CD4-positive, alpha-beta T cell treated with Interleukin-15 for 1 hour (primary cell): ENCODE results near the gene BAAT.
"Not testable (repeated sequence)": the region's sequence is repeated elsewhere in the genome, so short reads cannot be mapped to it uniquely, and the experiment has no call there.

ENCODE experiments used
- DNase-seq: peaks from one replicate; pipeline ENCODE4 v3.0.0-alpha.2; 2020

Gene BAAT

DNA sequence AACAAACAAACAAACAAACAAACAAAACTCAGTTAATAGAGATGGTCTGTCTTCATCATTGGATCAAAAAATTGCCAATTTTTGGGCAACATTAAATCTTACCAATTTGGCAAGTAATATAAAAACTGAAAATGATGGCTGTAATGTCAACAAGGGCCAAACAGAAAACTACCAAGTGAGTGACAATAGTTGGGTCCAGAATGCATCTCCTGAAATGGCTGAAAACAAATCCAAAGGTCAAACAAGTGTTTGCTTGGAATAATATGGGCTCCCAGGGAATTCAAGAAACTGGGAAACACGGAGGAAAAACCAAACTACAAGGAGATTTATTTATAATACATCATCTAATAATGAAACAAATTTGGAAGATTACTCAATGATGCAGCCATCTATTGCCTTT is 25.1 kb downstream of the BAAT start:
- no peak for DNase-seq

DNA sequence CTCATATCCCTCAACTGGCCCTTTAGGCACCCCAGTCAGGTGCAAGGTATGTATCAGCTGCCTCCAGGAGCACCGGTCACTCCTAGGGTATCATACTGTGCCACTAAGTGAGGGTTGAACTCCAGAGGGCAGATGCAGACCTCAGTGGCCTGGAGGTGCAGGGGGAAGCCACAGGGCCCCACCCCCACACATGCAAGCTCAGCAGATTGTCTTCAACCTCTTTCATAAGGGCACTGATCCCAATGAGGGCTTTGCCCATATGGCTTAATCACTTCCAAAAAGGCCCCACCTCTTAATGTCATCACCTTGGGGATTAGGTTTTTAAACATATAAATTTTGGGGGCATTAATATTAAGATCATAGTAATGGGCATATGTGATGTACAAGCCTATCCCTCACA is 28.2 kb downstream of the BAAT start:
- DNase-seq, result no peak

DNA sequence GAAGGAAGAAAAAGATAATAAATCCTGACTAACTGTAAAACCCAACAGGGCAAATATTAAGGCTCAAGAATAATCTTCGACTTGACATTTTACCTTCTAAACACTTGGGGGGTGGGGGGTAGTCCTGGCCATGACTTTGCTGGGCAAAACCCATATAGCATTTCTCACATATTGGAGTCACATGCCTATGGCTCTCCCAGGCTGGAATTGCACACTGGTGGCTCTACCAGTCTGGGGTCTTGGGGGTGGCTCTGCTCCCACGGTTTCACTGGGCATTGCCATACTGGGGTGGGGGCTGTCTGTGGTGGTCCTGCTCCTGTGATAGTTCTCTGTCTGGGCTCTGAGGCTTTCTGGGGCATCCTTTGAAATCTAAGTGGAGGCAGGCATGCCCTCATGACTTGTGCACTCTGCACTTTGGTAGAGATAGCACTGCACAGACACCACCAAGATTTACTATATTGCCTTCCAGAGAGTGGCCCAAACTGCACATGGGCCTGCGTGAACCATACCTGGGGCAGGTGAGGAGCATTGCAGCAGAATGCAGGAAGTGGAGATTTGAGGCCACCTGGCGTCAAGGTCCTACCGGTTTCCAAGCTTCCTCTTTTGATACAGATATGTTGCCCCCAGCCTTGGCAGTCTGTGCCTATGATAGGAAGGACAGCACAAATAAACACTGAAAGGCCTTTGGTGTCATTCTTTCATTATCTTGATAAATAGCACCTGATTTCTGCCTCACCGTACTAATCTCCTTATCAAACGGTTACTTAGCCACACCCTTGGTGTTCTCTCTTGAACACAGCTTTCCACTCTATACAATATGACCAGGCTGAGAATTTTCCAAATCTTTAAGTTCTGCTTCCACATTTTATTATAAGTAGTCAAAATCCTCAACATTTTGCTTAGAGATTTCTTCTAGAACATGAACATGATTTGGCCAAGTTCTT is 29.8 kb downstream of the BAAT start:
- DNase-seq, result no peak

- no peak for DNase-seq
Observed at GRCh38 chr9:101354143-101354764, 30.6 kb downstream of the BAAT start.

DNA sequence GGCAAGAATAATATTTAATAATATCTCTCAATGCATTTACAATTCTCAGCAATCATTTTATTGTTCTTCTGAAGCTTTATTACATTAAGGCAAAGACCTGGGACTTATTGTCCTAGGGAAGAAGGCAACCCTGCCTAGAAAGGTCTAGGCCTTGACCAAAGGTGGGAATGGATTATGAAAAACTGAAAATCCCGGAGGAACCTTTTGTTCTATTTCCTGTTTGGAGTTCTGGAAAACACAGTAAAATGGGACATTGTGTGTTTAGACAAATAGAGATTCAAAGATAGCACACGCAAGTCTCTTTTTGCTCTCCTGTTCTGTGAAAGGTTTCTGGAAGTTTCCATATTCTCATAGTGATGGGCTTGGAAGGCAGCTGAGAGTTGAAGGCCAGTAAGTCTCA is 31.1 kb downstream of the BAAT start:
- DNase-seq, result no peak

DNA sequence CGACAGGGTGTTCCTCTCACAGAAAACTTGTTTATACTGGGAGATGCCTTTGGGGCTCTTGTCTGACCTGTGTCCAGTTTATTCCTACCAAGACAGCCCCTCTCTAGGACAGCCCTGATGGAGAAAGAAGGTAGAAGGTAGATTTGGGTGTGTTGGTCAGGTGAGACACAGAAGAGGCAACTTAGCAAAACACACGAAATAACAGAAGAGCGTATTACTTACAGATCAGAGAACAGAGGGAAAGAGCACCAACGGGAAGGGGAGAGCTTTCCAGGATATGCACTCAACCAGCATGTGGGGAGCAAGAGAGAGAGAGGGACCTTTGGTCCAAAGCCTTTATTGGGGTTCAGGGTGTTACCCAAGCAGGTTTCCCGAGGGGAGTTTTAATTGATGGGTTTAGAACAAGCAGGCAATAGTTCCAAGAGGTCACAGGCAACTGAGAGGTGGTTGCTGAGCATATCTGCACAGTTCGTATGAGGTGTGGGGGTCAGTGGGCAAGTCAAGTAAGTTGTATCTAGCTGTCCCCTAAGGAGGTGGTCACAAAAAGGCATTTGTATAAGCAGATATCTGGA is 31.8 kb downstream of the BAAT start:
- no peak for DNase-seq

GRCh38 chr9:101350285-101350684 is 34.5 kb downstream of the BAAT start:
- no peak for DNase-seq

DNA sequence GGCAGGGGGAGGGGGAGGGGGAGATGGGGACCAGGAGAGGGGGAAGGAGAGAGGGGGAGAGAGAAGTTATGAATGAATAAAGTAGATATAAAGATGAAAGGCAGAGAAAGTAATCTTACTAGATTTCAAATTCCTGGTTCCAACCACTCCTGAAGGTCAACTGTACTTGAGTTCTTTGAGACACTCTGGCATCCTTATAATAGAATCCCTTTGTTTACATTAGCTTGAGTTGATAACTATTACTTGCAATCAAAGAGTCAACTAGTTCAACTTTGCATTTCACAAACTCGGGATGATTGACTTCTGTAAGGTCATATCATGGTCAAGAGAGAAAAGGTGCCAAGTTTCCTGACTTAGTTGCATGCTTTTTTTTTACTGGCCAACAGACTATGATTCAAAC is 42.2 kb downstream of the BAAT start:
- DNase-seq, result no peak

DNA sequence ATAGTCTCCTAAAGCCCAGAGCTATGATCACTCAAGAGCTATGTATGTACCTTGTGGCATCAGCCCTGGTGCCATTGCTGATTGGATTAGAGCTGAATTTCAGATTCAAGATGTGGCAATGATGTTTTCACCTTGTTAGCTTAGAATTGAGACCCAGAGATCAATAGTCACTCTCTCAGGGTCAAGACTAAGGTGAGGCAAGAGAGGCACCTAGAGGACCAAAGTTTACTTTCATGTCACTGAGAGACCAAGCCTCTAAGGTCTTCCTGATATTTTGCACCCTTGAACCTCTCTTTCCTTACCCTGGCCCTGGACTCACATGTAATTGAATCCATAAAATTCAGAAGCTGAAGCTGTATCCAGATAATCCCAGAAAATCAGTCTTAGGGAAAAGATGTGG is 42.8 kb downstream of the BAAT start:
- no peak for DNase-seq

GRCh38 chr9:101337237-101337636 is 47.6 kb downstream of the BAAT start:
- no peak for DNase-seq

GRCh38 chr9:101336091-101336490 is 48.7 kb downstream of the BAAT start:
- DNase-seq, result no peak

- no peak for DNase-seq
Observed at GRCh38 chr9:101333926-101334702, 50.7 kb downstream of the BAAT start.

GRCh38 chr9:101333490-101333889 is 51.3 kb downstream of the BAAT start:
- no peak for DNase-seq

GRCh38 chr9:101332362-101332761 is 52.4 kb downstream of the BAAT start:
- no peak for DNase-seq

GRCh38 chr9:101327422-101327909 is 57.3 kb downstream of the BAAT start:
- not testable (repeated sequence) for DNase-seq

DNA sequence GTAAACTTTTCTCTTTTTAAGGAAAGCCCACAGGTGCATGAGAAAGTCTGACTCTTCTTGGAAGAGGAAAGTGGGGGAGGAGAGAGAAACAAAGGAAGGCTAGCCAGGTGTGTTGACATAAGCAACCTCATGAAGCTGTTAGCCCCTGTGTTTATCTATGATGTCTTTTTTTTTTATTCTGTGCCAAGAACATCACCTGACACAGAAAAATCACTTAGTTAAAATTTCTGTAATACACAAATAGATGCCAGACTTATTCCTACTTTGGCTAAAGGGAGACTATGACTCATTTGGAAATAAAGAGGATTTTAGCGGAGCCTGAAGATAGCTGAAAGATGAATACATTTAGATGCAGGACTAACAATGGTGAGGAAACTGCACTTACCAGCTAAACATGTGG is 58.3 kb downstream of the BAAT start:
- no peak for DNase-seq

- no peak for DNase-seq
Observed at GRCh38 chr9:101326035-101326434, 58.8 kb downstream of the BAAT start.

- DNase-seq, result no peak
Observed at GRCh38 chr9:101325053-101325452, 59.8 kb downstream of the BAAT start.

- no peak for DNase-seq
Observed at GRCh38 chr9:101324245-101324804, 60.5 kb downstream of the BAAT start.

GRCh38 chr9:101323129-101323528 is 61.7 kb downstream of the BAAT start:
- no peak for DNase-seq

DNA sequence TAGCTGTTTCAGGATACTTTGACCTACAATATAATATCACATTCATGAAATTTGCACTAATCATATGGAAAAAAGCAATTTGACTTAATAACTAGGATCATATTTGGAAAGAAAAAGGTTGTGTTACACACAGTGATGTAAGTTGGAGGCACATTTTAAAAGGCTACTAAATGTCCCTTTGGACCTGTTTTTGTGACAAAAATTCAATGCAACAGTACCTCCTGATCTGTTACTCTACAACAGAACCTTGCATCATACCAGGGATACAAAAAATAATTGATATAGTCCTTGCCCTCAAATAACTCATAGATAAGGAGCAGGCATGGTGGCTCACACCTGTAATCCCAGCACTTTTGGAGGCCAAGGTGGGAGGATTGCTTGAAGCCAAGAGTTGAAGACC is 67.1 kb downstream of the BAAT start:
- no peak for DNase-seq

DNA sequence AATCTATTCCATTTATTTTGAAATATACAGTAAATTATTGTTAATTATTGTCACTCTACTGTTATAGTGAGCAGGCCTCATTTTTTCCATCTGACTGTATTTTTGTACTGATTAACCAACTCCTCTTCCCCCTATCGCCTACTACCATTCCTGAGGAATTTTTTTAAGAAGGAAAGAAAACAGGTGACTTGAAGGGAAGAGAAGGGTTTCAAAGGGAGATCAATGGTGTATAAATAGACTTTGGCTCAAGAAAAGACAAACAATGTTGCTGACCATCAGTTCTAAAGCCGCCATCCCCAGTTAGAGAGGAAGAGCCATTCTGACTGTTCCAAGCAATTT is 69.7 kb downstream of the BAAT start:
- no peak for DNase-seq

GRCh38 chr9:101312661-101313060 is 72.1 kb downstream of the BAAT start:
- no peak for DNase-seq
